Mesothelial cell of epicardium (in vitro differentiated cells): ENCODE results near the gene HARBI1. TPM values are rescaled to one million over a fixed set of nuclear protein-coding genes. Genes with fewer than 3 reads are reported as not detected.

Experiments
- DNase-seq, 2 experiments: peaks; one replicate each; pipeline ENCODE4 v3.0.0; 2021; ENCODE audit warnings: low spot score in 2 of 2; ENCODE audit not compliant: unreplicated experiment in 2 of 2
- H3K27ac Mint-ChIP-seq: 2 replicates; pipeline ENCODE4 v1.8.0; 2021; ENCODE audit warnings: mixed read lengths
- H3K27me3 Mint-ChIP-seq: 2 replicates; pipeline ENCODE4 v1.8.0; 2021; ENCODE audit warnings: low read depth, mixed read lengths
- H3K36me3 Mint-ChIP-seq: 2 replicates; pipeline ENCODE4 v1.8.0; 2021; ENCODE audit warnings: mixed read lengths
- H3K4me1 Mint-ChIP-seq: 2 replicates; pipeline ENCODE4 v1.8.0; 2021; ENCODE audit warnings: mixed read lengths
- H3K4me3 Mint-ChIP-seq: 2 replicates; pipeline ENCODE4 v1.8.0; 2021; ENCODE audit warnings: mild to moderate bottlenecking, moderate library complexity, mixed read lengths
- H3K9me3 Mint-ChIP-seq: 2 replicates; pipeline ENCODE4 v1.8.0; 2021; ENCODE audit warnings: mixed read lengths
- CTCF ChIP-seq: fragments of 200-600 bp; sonication (generic); IDR thresholded peaks from one replicate; pipeline ENCODE4 v1.5.0; 2021; ENCODE audit warnings: antibody characterized with exemption; ENCODE audit not compliant: unreplicated experiment
- total RNA-seq: library from RNA; stranded (reverse); gene quantifications from 3 replicates; pipeline ENCODE4 v1.2.1, GENCODE V29; 2021

HARBI1 gene
- total RNA-seq, 1 donor from 2014 or later: 6.3 TPM

GRCh38 chr11:46600194-46600960, 16.6 kb downstream of the HARBI1 start:
- Mint-ChIP-seq H3K27ac (peak overlapping the region; percentile 27), H3K4me3 (no peak overlapping the region), H3K4me1 (peaks cover 6% of the 10 kb centered on the region), H3K9me3 (no peaks in the 10 kb centered on the region), H3K27me3 (no peaks in the 10 kb centered on the region), H3K36me3 (no peaks in the 10 kb centered on the region)
- DNase-seq: no peak
- TF ChIP-seq CTCF: no peak

GRCh38 chr11:46599340-46600193, 17.5 kb downstream of the HARBI1 start:
- no peak for TF ChIP-seq CTCF
- H3K4me3 Mint-ChIP-seq: no peak overlapping the region
- H3K9me3 Mint-ChIP-seq: no peaks in the 10 kb centered on the region

GRCh38 chr11:46597609-46598219, 19.3 kb downstream of the HARBI1 start:
- no peaks in the 10 kb centered on the region for H3K27me3 Mint-ChIP-seq
- TF ChIP-seq CTCF: no peak
- H3K27ac Mint-ChIP-seq: no peak overlapping the region
- H3K9me3 Mint-ChIP-seq: no peaks in the 10 kb centered on the region
- H3K4me3 Mint-ChIP-seq: no peak overlapping the region
- no peaks in the 10 kb centered on the region for H3K36me3 Mint-ChIP-seq
- no peak for DNase-seq
- peaks cover 18% of the 10 kb centered on the region for H3K4me1 Mint-ChIP-seq

More at GRCh38 chr11:46599340-46600193, 17.5 kb downstream of the HARBI1 start:
- Mint-ChIP-seq H3K4me1 (peaks cover 6% of the 10 kb centered on the region), H3K27me3 (no peaks in the 10 kb centered on the region), H3K36me3 (no peaks in the 10 kb centered on the region), H3K27ac (no peak overlapping the region)
- DNase-seq: no peak

GRCh38 chr11:46597155-46597554, 19.9 kb downstream of the HARBI1 start:
- Mint-ChIP-seq H3K27me3 (no peaks in the 10 kb centered on the region), H3K4me3 (no peak overlapping the region), H3K4me1 (peaks cover 24% of the 10 kb centered on the region), H3K36me3 (no peaks in the 10 kb centered on the region), H3K27ac (no peak overlapping the region), H3K9me3 (no peaks in the 10 kb centered on the region)
- TF ChIP-seq CTCF: no peak
- peak in 1 of 2 experiments; percentile 10 for DNase-seq

GRCh38 chr11:46594785-46595184, 22.2 kb downstream of the HARBI1 start:
- Mint-ChIP-seq H3K27me3 (no peaks in the 10 kb centered on the region), H3K4me1 (peaks cover 31% of the 10 kb centered on the region), H3K27ac (peak overlapping the region; percentile 95), H3K4me3 (peak overlapping the region; percentile 92), H3K9me3 (no peaks in the 10 kb centered on the region), H3K36me3 (no peaks in the 10 kb centered on the region)
- DNase-seq: no peak
- TF ChIP-seq CTCF: no peak
